GM21825 (cell line): ENCODE data around the gene LRRC59.
A peak's percentile ranks its signal among the peaks of the same experiment; 100 is the strongest.
"Not testable (repeated sequence)": the region's sequence is repeated elsewhere in the genome, so short reads cannot be mapped to it uniquely, and the experiment has no call there.

Experiments used
- ATAC-seq: cut with Tn5 transposase; IDR thresholded peaks from one replicate; pipeline ENCODE4 v1.9.1; 2021; ENCODE audit warnings: mild to moderate bottlenecking, moderate library complexity; ENCODE audit not compliant: unreplicated experiment

The LRRC59 gene

GRCh38 chr17:50348522-50349242 lies 48.6 kb downstream of the LRRC59 start:
- no peak for ATAC-seq

- no peak for ATAC-seq
Measured at GRCh38 chr17:50347894-50348291, 49.4 kb downstream of the LRRC59 start.

- ATAC-seq = no peak
Measured at GRCh38 chr17:50347117-50347893, 50.0 kb downstream of the LRRC59 start.

GRCh38 chr17:50346313-50347116 lies 50.8 kb downstream of the LRRC59 start:
- peak; percentile 36 for ATAC-seq

GRCh38 chr17:50345432-50346312 lies 51.7 kb downstream of the LRRC59 start, which contains the start of gene XYLT2:
TSS of gene XYLT2 (plus strand) at chr17:50346126. CDS start at chr17:50346141, 15 bp downstream.
- ATAC-seq = peak; percentile 83

- ATAC-seq = no peak
Measured at GRCh38 chr17:50344731-50345365, 52.5 kb downstream of the LRRC59 start.

- ATAC-seq = no peak
Measured at GRCh38 chr17:50339381-50339780, 57.9 kb downstream of the LRRC59 start.

GRCh38 chr17:50338645-50339044 lies 58.7 kb downstream of the LRRC59 start:
- ATAC-seq = no peak

- ATAC-seq = no peak
Measured at GRCh38 chr17:50337956-50338355, 59.4 kb downstream of the LRRC59 start.

GRCh38 chr17:50333291-50334057 lies 63.8 kb downstream of the LRRC59 start:
- ATAC-seq = not testable (repeated sequence)

GRCh38 chr17:50332196-50332595 lies 65.1 kb downstream of the LRRC59 start:
- no peak for ATAC-seq
